Measurements from ENCODE around the gene RUNX1. TPM values are rescaled to one million over a fixed set of nuclear protein-coding genes. Genes with fewer than 3 reads are reported as not detected.

Gene RUNX1
- total RNA-seq, 1 donor = 40.9 TPM

- Histone ChIP-seq H3K9me3 (ENCODE audit: low read depth, low read length) (no peaks in the 10 kb centered on the region), H3K4me2 (ENCODE audit: insufficient read depth, low read length) (peak overlapping the region; percentile 81), H3K79me2 (ENCODE audit: insufficient read depth, low read length) (peaks cover 52% of the 10 kb centered on the region), H2AFZ (ENCODE audit: low read length) (peak overlapping the region; percentile 6), H3K27me3 (ENCODE audit: insufficient read depth, low read length) (no peaks in the 10 kb centered on the region), H4K20me1 (ENCODE audit: insufficient read depth, low read length) (no peaks in the 10 kb centered on the region), H3K27ac (ENCODE audit: low read depth, low read length) (peak overlapping the region; percentile 98), H3K36me3 (ENCODE audit: insufficient read depth, low read length) (peaks cover 8% of the 10 kb centered on the region), H3K4me1 (ENCODE audit: insufficient read depth, low read length) (peaks cover 55% of the 10 kb centered on the region), H3K4me3 (ENCODE audit: insufficient read depth, low read length) (peak overlapping the region; percentile 76)
- no peak for DNase-seq (ENCODE audit: insufficient read length, low spot score, missing footprints)
- TF ChIP-seq CTCF (IDR thresholded peaks at IDR 0.05; ENCODE audit: extremely low read depth, low read depth, low read length) = no peak
Measured at GRCh38 chr21:35046263-35046624, 2.9 kb downstream of the RUNX1 start.

- Histone ChIP-seq H2AFZ (ENCODE audit: low read length) (peak overlapping the region; percentile 6), H4K20me1 (ENCODE audit: insufficient read depth, low read length) (no peaks in the 10 kb centered on the region), H3K4me2 (ENCODE audit: insufficient read depth, low read length) (peak overlapping the region; percentile 81), H3K9me3 (ENCODE audit: low read depth, low read length) (no peaks in the 10 kb centered on the region), H3K36me3 (ENCODE audit: insufficient read depth, low read length) (peaks cover 8% of the 10 kb centered on the region), H3K27ac (ENCODE audit: low read depth, low read length) (peak overlapping the region; percentile 98), H3K4me3 (ENCODE audit: insufficient read depth, low read length) (peak overlapping the region; percentile 76), H3K4me1 (ENCODE audit: insufficient read depth, low read length) (peaks cover 55% of the 10 kb centered on the region), H3K27me3 (ENCODE audit: insufficient read depth, low read length) (no peaks in the 10 kb centered on the region), H3K79me2 (ENCODE audit: insufficient read depth, low read length) (peaks cover 57% of the 10 kb centered on the region)
- TF ChIP-seq CTCF (IDR thresholded peaks at IDR 0.05; ENCODE audit: extremely low read depth, low read depth, low read length) = no peak
- no peak for DNase-seq (ENCODE audit: insufficient read length, low spot score, missing footprints)
Measured at GRCh38 chr21:35045542-35046262, 3.4 kb downstream of the RUNX1 start.

GRCh38 chr21:35044770-35045541 lies 4.1 kb downstream of the RUNX1 start:
- Histone ChIP-seq H3K9me3 (ENCODE audit: low read depth, low read length) (no peaks in the 10 kb centered on the region), H3K79me2 (ENCODE audit: insufficient read depth, low read length) (peaks cover 60% of the 10 kb centered on the region), H3K4me1 (ENCODE audit: insufficient read depth, low read length) (peaks cover 47% of the 10 kb centered on the region), H4K20me1 (ENCODE audit: insufficient read depth, low read length) (no peaks in the 10 kb centered on the region), H2AFZ (ENCODE audit: low read length) (no peak overlapping the region), H3K36me3 (ENCODE audit: insufficient read depth, low read length) (peaks cover 8% of the 10 kb centered on the region), H3K4me2 (ENCODE audit: insufficient read depth, low read length) (no peak overlapping the region), H3K4me3 (ENCODE audit: insufficient read depth, low read length) (no peak overlapping the region), H3K27ac (ENCODE audit: low read depth, low read length) (no peak overlapping the region), H3K27me3 (ENCODE audit: insufficient read depth, low read length) (no peaks in the 10 kb centered on the region)
- no peak for DNase-seq (ENCODE audit: insufficient read length, low spot score, missing footprints)
- TF ChIP-seq CTCF (IDR thresholded peaks at IDR 0.05; ENCODE audit: extremely low read depth, low read depth, low read length) = no peak

- Histone ChIP-seq H3K4me3 (ENCODE audit: insufficient read depth, low read length) (no peak overlapping the region), H2AFZ (ENCODE audit: low read length) (no peak overlapping the region), H3K27me3 (ENCODE audit: insufficient read depth, low read length) (no peaks in the 10 kb centered on the region), H3K79me2 (ENCODE audit: insufficient read depth, low read length) (peaks cover 63% of the 10 kb centered on the region), H4K20me1 (ENCODE audit: insufficient read depth, low read length) (peaks cover under 1% of the 10 kb centered on the region), H3K4me1 (ENCODE audit: insufficient read depth, low read length) (peaks cover 39% of the 10 kb centered on the region), H3K36me3 (ENCODE audit: insufficient read depth, low read length) (peaks cover 8% of the 10 kb centered on the region), H3K9me3 (ENCODE audit: low read depth, low read length) (no peaks in the 10 kb centered on the region), H3K27ac (ENCODE audit: low read depth, low read length) (no peak overlapping the region), H3K4me2 (ENCODE audit: insufficient read depth, low read length) (no peak overlapping the region)
- no peak for DNase-seq (ENCODE audit: insufficient read length, low spot score, missing footprints)
- TF ChIP-seq CTCF (IDR thresholded peaks at IDR 0.05; ENCODE audit: extremely low read depth, low read depth, low read length) = no peak
Measured at GRCh38 chr21:35044128-35044527, 5.0 kb downstream of the RUNX1 start.

Measured in osteoblast (primary cell).